ENCODE measurements around the gene FILIP1L. TPM values are rescaled to one million over a fixed set of nuclear protein-coding genes. Genes with fewer than 3 reads are reported as not detected.

Gene FILIP1L
- total RNA-seq, 1 donor from 2014 or later = 48.5 TPM

GRCh38 chr3:100018806-100019205, 95.5 kb downstream of the FILIP1L start:
- no peak for DNase-seq (ENCODE audit: low spot score)

DNA sequence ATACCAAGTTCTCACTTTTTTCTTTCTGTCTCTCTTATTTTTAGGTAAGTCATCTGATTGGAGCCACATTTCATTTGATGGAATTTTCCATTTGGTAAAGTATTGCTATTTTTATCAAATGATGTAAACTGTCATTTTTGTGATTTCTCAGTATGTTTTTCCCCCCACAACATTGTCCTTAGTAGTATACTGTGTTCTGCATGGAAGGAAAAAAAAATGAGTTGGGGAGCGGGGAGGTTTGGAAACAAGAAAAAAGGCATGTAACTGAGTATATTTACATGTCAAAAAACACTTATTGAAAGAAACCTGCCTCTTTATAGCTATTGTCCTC, 104.2 kb downstream of the FILIP1L start:
- no peak for DNase-seq (ENCODE audit: low spot score)

- DNase-seq (ENCODE audit: low spot score) = no peak
Measured at GRCh38 chr3:100009276-100010086, 104.8 kb downstream of the FILIP1L start.

DNA sequence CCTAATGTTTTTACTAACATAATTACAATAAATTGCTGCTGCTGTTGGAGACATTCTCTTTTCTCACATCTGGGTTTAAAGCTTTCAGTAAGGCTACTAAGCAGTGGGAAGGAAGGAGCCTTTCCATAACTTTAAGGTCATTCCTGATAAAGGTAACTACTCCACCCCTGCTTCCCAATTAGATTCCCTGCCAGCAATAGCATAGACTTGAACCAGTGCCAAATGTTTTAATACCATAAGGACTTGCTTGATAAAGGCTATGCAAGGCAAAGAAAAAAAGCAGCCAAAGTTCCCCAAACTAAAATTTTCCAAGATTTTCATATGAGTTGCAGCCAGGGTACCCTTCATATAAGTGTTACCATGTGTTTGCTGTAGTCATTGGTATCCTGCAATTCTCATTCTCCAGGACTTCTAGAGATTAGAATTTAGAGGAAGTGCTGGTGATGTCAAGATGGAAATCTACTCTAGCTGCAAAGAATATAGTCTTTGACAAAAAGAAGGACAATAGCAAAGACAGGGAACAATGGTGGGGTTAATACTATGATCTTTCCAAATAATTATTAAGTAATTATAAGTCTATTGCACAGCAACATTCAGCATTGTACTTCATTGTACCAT, 106.1 kb downstream of the FILIP1L start:
- no peak for DNase-seq (ENCODE audit: low spot score)

DNA sequence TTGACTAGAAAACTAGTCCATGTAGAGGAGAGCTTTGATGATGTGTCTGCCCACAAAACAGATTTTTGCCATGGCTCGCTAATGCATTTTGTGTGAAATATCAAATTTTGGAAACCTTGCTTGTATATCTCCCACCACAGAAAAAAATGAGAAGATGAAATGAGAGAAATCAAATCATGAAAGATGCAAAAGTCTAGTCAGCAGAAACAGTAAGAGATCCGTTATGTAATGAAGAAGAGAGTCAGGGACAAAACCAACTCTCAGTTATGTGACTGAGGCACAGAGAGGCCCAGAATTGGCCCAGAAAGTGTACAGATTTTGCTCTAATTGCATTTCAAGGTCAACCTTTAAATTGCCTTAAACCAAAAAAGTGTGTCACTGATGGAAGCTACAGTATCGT, 107.0 kb downstream of the FILIP1L start:
- DNase-seq (ENCODE audit: low spot score) = no peak

- DNase-seq (ENCODE audit: low spot score) = no peak
Measured at GRCh38 chr3:100006570-100007271, 107.6 kb downstream of the FILIP1L start.

DNA sequence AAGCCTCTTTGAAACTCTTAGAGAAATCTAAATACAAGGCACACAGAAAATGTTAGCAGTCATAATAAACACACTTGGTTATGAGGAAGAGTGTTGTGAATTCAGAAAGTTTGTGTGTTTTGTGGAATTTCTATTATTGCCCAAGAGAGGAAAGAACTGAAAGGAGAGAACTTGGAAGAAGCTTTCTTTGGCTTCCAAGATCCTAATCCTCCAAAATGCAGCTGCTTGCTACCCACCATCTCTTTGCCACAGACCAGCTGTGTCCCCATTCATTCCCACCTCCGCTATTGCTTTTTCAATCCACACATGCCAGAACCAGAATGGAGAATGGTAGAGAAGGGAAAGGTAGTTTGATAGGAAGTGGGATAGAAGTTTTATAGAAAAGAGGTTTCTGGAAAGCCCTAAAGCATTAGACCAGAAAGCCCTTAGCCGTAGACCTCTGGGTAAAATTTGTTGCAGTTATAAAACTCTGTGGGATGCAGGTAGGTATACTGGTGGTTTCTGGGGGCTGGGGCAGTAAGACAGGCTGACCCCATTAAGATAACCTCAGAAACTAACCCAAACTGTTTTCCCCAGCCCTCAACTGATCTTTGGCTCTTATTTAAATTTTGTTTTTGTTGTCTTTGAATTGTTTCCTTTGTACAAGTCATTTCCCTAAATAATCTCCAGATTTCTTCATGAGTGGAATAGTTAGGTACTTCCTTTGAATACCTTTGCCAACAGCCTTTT, 108.5 kb downstream of the FILIP1L start:
- no peak for DNase-seq (ENCODE audit: low spot score)

DNA sequence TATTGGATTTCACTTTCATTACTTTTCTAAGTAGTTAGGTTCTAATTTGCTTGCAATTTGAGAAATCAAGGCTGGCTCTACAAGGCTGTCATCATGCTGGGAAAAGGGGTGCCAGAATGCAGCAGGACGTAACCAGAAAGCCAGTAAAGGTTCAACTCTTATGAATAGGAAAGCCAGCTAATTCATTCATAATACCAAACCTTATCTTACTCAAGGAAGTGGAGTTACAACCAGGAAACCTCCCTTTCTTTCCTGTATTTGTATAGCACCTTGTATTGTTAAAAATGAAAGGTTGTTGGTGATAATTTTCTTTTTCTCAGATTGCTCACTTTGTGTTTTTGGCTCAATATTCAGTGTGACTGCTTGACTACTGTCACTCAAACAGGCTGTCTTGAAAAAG, 109.4 kb downstream of the FILIP1L start:
- no peak for DNase-seq (ENCODE audit: low spot score)

- DNase-seq (ENCODE audit: low spot score) = no peak
Measured at GRCh38 chr3:100003609-100004503, 110.4 kb downstream of the FILIP1L start.

DNA sequence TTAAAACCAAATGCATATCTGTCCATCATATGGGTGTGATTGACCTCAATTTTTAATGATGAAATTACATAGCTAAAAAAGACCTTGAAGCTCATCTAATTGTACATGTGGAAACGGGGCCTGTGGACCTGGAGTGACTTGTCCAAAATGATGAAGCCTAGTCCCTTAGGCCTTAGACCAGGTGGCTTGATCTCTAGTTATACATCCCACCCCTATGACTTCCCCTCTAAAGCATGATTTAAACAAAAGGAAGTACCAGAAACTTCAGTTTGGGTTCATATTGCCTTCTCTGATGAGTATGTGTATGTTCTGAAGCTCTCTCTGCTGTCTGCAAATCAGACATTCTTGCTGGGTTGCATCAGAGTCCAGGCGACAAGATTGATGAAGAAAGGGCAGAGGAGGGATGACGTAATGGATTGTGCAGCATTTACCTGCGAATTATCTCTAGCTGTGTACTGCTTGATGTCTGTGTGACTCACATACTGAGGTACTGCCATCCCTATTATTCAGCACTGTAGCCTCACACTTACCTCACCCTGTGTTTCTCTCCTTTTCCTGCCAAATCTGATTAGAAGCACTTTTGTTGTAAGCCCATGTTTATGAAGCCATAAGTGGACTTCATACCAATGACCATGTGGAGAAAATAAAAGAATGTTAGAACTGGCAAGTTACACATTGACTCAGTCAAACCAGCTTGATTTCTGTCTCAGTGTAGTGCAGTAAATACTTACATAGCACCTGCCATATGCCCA, 111.5 kb downstream of the FILIP1L start:
- DNase-seq (ENCODE audit: low spot score) = no peak

DNA sequence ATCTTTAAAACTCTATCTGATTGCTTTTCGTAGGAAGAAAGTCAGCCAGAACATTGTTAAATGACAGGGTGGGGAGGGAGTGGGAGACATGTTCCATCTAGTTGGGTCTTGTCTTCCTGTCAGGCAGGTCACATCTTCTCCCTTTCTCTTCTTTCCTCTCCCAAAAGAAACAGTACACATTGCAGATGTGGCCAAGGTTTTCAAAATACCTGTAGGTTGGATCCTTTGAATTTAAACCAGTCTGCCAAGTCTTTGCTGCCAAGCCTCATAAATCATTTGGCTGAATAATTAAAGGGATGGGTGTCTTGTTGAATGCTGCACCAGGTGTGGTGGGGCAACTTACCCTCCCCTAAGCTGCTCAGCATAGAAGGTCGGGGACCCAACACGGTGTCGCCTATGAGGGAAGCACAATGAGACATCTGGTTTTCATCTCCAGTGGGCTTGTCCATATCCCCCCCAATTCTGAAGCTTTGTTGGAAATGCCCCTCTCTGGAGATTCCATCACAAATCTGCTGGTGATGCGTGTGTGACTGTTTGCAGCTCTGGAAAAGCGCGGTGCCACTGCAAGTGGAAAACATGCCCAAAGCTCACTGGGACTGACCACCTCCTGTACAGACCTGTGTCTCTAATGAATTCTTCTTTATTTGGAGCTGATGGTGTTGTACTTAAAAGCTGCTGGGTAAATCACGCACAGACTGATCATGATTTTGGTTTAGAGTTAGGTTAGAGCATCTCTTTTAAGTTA, 112.6 kb downstream of the FILIP1L start:
- no peak for DNase-seq (ENCODE audit: low spot score)

GRCh38 chr3:100001083-100001482, 113.2 kb downstream of the FILIP1L start:
- no peak for DNase-seq (ENCODE audit: low spot score)

DNA sequence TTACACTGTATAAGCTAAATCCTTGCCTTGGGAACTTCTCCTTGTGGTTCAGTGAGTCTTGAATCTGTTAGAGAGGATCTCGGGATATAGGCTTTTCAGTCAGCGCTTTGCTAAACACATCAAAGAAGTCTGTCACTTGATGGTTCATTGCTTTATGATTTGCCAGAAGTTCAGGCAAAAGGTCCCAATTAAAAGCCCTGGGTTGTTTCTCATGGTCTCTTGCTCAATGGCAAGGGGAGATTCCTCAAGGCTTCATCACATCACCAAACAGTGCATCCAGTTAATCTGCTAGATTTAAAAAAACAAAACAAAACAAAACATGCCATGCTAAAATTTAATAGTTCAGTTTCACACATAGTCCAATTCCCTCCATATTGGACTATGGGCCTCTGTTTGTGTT, 114.8 kb downstream of the FILIP1L start:
- no peak for DNase-seq (ENCODE audit: low spot score)

GRCh38 chr3:99997293-99997692, 117.0 kb downstream of the FILIP1L start:
- DNase-seq (ENCODE audit: low spot score) = no peak

- DNase-seq (ENCODE audit: low spot score) = no peak
Measured at GRCh38 chr3:99990179-99990578, 124.1 kb downstream of the FILIP1L start.

GRCh38 chr3:99984668-99985067, 129.6 kb downstream of the FILIP1L start:
- DNase-seq (ENCODE audit: low spot score) = no peak

- no peak for DNase-seq (ENCODE audit: low spot score)
Measured at GRCh38 chr3:99984139-99984538, 130.2 kb downstream of the FILIP1L start.

DNA sequence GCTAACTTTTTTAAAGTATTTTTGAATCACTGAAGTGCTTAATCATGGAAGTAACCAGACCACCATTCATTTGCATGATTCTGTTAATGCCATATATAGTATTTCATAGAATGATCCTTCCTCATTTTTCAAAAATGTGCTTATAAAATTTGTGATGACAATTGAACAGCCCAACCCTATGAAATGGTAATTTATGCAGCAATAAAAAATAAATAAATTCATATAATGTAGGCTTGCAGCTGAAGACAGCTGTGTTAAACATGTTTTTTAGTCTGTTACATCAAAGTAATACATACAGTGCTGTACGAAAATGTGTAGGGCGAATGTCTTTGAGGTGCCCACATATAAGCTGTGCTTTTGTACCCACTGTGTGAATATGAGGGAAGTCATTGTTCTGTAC, 131.7 kb downstream of the FILIP1L start:
- DNase-seq (ENCODE audit: low spot score) = no peak

DNA sequence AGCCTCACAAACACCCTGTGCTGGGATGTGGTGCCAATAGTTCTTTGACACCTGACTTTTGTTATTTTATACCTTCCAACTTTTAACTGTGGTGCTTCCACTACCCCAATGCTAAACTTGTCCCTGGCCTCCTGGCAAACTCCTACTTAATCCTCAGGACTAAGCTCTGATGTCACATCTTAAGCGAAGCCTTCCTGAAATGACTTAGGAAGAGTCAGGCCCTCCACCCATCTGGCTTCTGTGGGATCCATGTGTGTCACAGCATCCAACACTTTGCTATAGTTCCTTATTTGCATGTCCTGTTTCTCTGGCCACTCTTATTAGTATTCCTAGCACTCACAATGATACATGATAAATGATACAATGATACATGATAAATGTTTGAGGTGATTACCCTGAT, 133.2 kb downstream of the FILIP1L start:
- DNase-seq (ENCODE audit: low spot score) = no peak

All from mesenteric fat pad (tissue), 1 donor.